Epidermal melanocyte (primary cell): ENCODE results near the gene SOX13.
"Not testable (repeated sequence)": the region's sequence is repeated elsewhere in the genome, so short reads cannot be mapped to it uniquely, and the experiment has no call there.

ENCODE experiments used
- DNase-seq: peaks from one replicate; pipeline ENCODE4 v3.0.0; 2011; ENCODE audit warnings: low spot score; ENCODE audit not compliant: insufficient read length

The SOX13 gene

GRCh38 chr1:204072931-204073836, at the start of gene SOX13:
SOX13 (plus strand) TSS chr1:204073115; CDS start chr1:204112916, 39,801 bp downstream.
- DNase-seq, result peak; percentile 94

- no peak for DNase-seq
Measured at GRCh38 chr1:204025917-204026707, 46.8 kb upstream of the SOX13 start.

GRCh38 chr1:204027446-204027845, 45.5 kb upstream of the SOX13 start:
- no peak for DNase-seq

- no peak for DNase-seq
Measured at GRCh38 chr1:204029016-204029415, 43.9 kb upstream of the SOX13 start.

GRCh38 chr1:204031098-204031710, 41.7 kb upstream of the SOX13 start:
- DNase-seq, result no peak

- DNase-seq, result no peak
Measured at GRCh38 chr1:204032642-204033235, 40.2 kb upstream of the SOX13 start.

GRCh38 chr1:204033306-204033705, 39.6 kb upstream of the SOX13 start:
- DNase-seq, result no peak

GRCh38 chr1:204036882-204037655, 35.8 kb upstream of the SOX13 start:
- no peak for DNase-seq

GRCh38 chr1:204041232-204041767, 31.6 kb upstream of the SOX13 start:
- DNase-seq, result no peak

- no peak for DNase-seq
Measured at GRCh38 chr1:204041803-204042505, 31.0 kb upstream of the SOX13 start.

GRCh38 chr1:204042516-204042915, 30.4 kb upstream of the SOX13 start:
- no peak for DNase-seq

- DNase-seq, result no peak
Measured at GRCh38 chr1:204043680-204044079, 29.2 kb upstream of the SOX13 start.

GRCh38 chr1:204044448-204044847, 28.5 kb upstream of the SOX13 start:
- DNase-seq, result no peak

GRCh38 chr1:204045430-204045829, 27.5 kb upstream of the SOX13 start:
- DNase-seq, result no peak

- no peak for DNase-seq
Measured at GRCh38 chr1:204046346-204046745, 26.6 kb upstream of the SOX13 start.

GRCh38 chr1:204048796-204049195, 24.1 kb upstream of the SOX13 start:
- DNase-seq, result not testable (repeated sequence)

GRCh38 chr1:204051258-204051657, 21.7 kb upstream of the SOX13 start:
- no peak for DNase-seq

- no peak for DNase-seq
Measured at GRCh38 chr1:204051718-204052117, 21.2 kb upstream of the SOX13 start.

GRCh38 chr1:204053893-204054292, 19.0 kb upstream of the SOX13 start:
- no peak for DNase-seq

GRCh38 chr1:204059970-204060369, 12.9 kb upstream of the SOX13 start:
- DNase-seq, result no peak
